ENCODE results near the gene BMPR1B. TPM values are rescaled to one million over a fixed set of nuclear protein-coding genes. Genes with fewer than 3 reads are reported as not detected.

BMPR1B gene
- total RNA-seq, 2 experiments from 2014 or later: not detected

DNA sequence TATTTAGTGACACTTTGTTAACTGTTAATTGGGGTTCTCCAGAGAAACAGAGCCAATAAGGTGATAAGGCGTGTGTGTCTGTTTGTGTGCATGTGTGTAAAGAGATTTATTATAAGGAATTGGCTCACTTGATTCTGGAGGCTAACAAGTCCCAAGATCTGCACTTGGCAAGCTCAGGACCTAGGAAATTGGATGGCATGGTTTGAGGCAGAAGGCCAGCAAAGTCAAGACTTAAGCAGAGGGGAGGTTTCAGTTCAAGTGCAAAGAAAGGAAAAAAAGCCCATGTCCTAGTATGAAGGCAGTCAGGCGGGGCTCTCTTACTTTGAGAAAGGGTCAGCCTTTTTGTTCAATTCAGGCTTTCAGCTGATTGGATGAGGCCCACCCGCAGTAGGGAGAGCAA lies 314.1 kb downstream of the BMPR1B start:
- H3K27me3 Mint-ChIP-seq: no peaks in the 10 kb centered on the region
- peaks cover 4% of the 10 kb centered on the region for H3K4me1 Mint-ChIP-seq (ENCODE audit: low read depth)
- ChIA-PET CTCF (no interaction called here), POLR2A (no interaction called here)
- H3K9me3 Mint-ChIP-seq: no peaks in the 10 kb centered on the region
- H3K36me3 Mint-ChIP-seq (ENCODE audit: low read depth): no peaks in the 10 kb centered on the region
- DNase-seq (no peak), ATAC-seq (no peak)
- H3K4me3 Mint-ChIP-seq: no peak overlapping the region
- no peak for TF ChIP-seq CTCF (IDR thresholded peaks at IDR 0.05)
- intact Hi-C loops (cut with micrococcal nuclease): no loop called here
- no peak overlapping the region for H3K27ac Mint-ChIP-seq

DNA sequence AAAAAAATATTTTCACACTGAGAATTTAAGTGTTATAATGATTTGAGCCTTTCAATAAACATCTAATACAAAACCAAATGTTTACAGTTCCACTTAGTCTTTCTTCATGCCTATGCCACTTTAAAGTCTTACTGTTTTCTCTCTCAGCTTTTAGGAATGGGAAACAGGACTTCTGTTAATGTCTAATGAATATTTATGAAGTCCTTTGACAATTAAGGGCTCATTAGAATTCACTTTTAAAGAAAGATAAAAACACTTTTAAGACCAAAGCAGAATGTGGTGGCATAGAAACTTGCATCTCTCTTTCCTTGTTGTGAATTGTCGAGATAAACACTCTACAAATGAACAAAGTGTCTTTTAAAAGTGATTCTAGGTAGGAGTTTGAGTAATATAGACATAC lies 315.9 kb downstream of the BMPR1B start:
- no peak overlapping the region for H3K27ac Mint-ChIP-seq
- H3K36me3 Mint-ChIP-seq (ENCODE audit: low read depth): no peaks in the 10 kb centered on the region
- H3K4me3 Mint-ChIP-seq: no peak overlapping the region
- no peak for TF ChIP-seq CTCF (IDR thresholded peaks at IDR 0.05)
- CTCF ChIA-PET: no interaction called here
- H3K27me3 Mint-ChIP-seq: no peaks in the 10 kb centered on the region
- H3K4me1 Mint-ChIP-seq (ENCODE audit: low read depth): peaks cover 4% of the 10 kb centered on the region
- DNase-seq: no peak
- H3K9me3 Mint-ChIP-seq: no peaks in the 10 kb centered on the region
- ATAC-seq: no peak
- POLR2A ChIA-PET: no interaction called here
- intact Hi-C loops (cut with micrococcal nuclease): no loop called here

GRCh38 chr4:95077864-95078263 lies 320.1 kb downstream of the BMPR1B start:
- ChIA-PET CTCF (no interaction called here), POLR2A (interaction anchor here (0.7 kb wide), 1 partner anchor 750 kb away, joined by 3 read pairs; no protein-coding TSS in a partner anchor)
- no peaks in the 10 kb centered on the region for H3K36me3 Mint-ChIP-seq (ENCODE audit: low read depth)
- H3K4me3 Mint-ChIP-seq: no peak overlapping the region
- H3K9me3 Mint-ChIP-seq: no peaks in the 10 kb centered on the region
- no peak for TF ChIP-seq CTCF (IDR thresholded peaks at IDR 0.05)
- no peak for ATAC-seq
- H3K4me1 Mint-ChIP-seq (ENCODE audit: low read depth): no peaks in the 10 kb centered on the region
- DNase-seq: no peak
- H3K27me3 Mint-ChIP-seq: no peaks in the 10 kb centered on the region
- no peak overlapping the region for H3K27ac Mint-ChIP-seq
- intact Hi-C loops (cut with micrococcal nuclease): no loop called here

GRCh38 chr4:95080969-95081368 lies 323.2 kb downstream of the BMPR1B start:
- H3K9me3 Mint-ChIP-seq: no peaks in the 10 kb centered on the region
- POLR2A ChIA-PET: no interaction called here
- DNase-seq (no peak), ATAC-seq (no peak)
- no peak overlapping the region for H3K4me3 Mint-ChIP-seq
- H3K36me3 Mint-ChIP-seq (ENCODE audit: low read depth): no peaks in the 10 kb centered on the region
- no peaks in the 10 kb centered on the region for H3K27me3 Mint-ChIP-seq
- H3K27ac Mint-ChIP-seq: no peak overlapping the region
- H3K4me1 Mint-ChIP-seq (ENCODE audit: low read depth): peaks cover 5% of the 10 kb centered on the region
- no peak for TF ChIP-seq CTCF (IDR thresholded peaks at IDR 0.05)
- intact Hi-C loops (cut with micrococcal nuclease): no loop called here
- CTCF ChIA-PET: no interaction called here

GRCh38 chr4:95084584-95084983 lies 326.8 kb downstream of the BMPR1B start:
- no peak overlapping the region for H3K27ac Mint-ChIP-seq
- DNase-seq (no peak), ATAC-seq (no peak)
- POLR2A ChIA-PET: no interaction called here
- H3K36me3 Mint-ChIP-seq (ENCODE audit: low read depth): no peaks in the 10 kb centered on the region
- H3K27me3 Mint-ChIP-seq: peaks cover 3% of the 10 kb centered on the region
- no peak overlapping the region for H3K4me3 Mint-ChIP-seq
- intact Hi-C loops (cut with micrococcal nuclease): no loop called here
- CTCF ChIA-PET: no interaction called here
- peaks cover 5% of the 10 kb centered on the region for H3K4me1 Mint-ChIP-seq (ENCODE audit: low read depth)
- TF ChIP-seq CTCF (IDR thresholded peaks at IDR 0.05): no peak
- no peaks in the 10 kb centered on the region for H3K9me3 Mint-ChIP-seq
